GM10248 (cell line): ENCODE measurements around the gene CYP46A1.

Experiments
- CTCF ChIA-PET: fragments of 300-600 bp; sonication (Branson Sonifier 250); formaldehyde crosslinking; extraction: SDS; loops from one replicate; lab custom pipeline; 2021; ENCODE audit warnings: antibody characterized with exemption; lab: Yijun Ruan, JAX
- POLR2A ChIA-PET: fragments of 350-650 bp; sonication (Branson Sonifier 250); formaldehyde crosslinking; extraction: SDS; loops from one replicate; lab custom pipeline; 2020; ENCODE audit warnings: antibody characterized with exemption; lab: Yijun Ruan, JAX
- DNase-seq: peaks from one replicate; pipeline ENCODE4 v3.0.0; 2012; ENCODE audit errors: extremely low spot score
- CTCF ChIP-seq: IDR thresholded peaks from 2 replicates; pipeline ENCODE4 v1.5.1; 2012; ENCODE audit warnings: mild to moderate bottlenecking, low read depth; ENCODE audit errors: extremely low read depth, missing control alignments, control extremely low read depth

CYP46A1 gene

GRCh38 chr14:99763527-99764221 lies 79.6 kb downstream of the CYP46A1 start:
- TF ChIP-seq CTCF: no peak
- DNase-seq: no peak
- POLR2A ChIA-PET: no interaction called here
- CTCF ChIA-PET: interaction anchor here (1.2 kb wide), 1 partner anchor 9 kb away, joined by 3 read pairs; no protein-coding TSS in a partner anchor

GRCh38 chr14:99764222-99764706 lies 80.2 kb downstream of the CYP46A1 start:
- CTCF ChIA-PET: no interaction called here
- POLR2A ChIA-PET: no interaction called here
- DNase-seq: no peak
- TF ChIP-seq CTCF: no peak

- DNase-seq: no peak
- TF ChIP-seq CTCF: no peak
- CTCF ChIA-PET: no interaction called here
- POLR2A ChIA-PET: no interaction called here
These were observed 84.3 kb downstream of the CYP46A1 start for GRCh38 chr14:99768381-99768780.

- CTCF ChIA-PET: interaction anchor here (1.2 kb wide), 1 partner anchor 9 kb away, joined by 3 read pairs; no protein-coding TSS in a partner anchor
- DNase-seq: no peak
- TF ChIP-seq CTCF: no peak
- POLR2A ChIA-PET: no interaction called here
These were observed 85.0 kb downstream of the CYP46A1 start for GRCh38 chr14:99769123-99769522.

GRCh38 chr14:99769799-99770198 lies 85.7 kb downstream of the CYP46A1 start:
- no peak for TF ChIP-seq CTCF
- ChIA-PET POLR2A (no interaction called here), CTCF (interaction anchor here (1.2 kb wide), 1 partner anchor 9 kb away, joined by 3 read pairs; no protein-coding TSS in a partner anchor)
- DNase-seq: no peak

- no peak for DNase-seq
- no peak for TF ChIP-seq CTCF
- CTCF ChIA-PET: no interaction called here
- POLR2A ChIA-PET: no interaction called here
These were observed 88.5 kb downstream of the CYP46A1 start for GRCh38 chr14:99772371-99773283.
